ENCODE results near the gene NPIPA1.
"Not testable (repeated sequence)": the region's sequence is repeated elsewhere in the genome, so short reads cannot be mapped to it uniquely, and the experiment has no call there.

NPIPA1 gene

DNA sequence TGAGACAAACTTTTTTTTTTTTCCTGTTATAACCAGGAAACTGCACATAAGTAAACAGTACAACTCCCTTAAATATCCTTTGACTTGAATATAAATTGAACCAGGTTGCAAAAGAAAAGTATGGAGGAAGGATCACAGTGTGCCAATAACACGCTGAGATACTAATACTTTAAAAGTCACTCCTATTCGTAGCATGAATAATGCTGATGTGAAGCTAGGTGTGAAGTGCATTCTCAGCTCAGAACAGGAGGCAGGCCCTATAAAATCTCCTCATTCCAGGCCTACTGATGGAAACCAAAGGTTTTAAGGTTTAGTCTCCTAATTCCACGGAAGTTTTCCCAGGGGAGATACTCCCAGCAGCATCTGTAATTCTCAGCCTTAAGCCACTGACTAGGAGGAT lies 62.6 kb downstream of the NPIPA1 start:
- not testable (repeated sequence) for H3K4me1 ChIP-seq, H3K27me3 ChIP-seq, H3K9ac ChIP-seq, H3K4me2 ChIP-seq, H3K4me3 ChIP-seq, H3K27ac ChIP-seq, H3K9me3 ChIP-seq
- H4K20me1 ChIP-seq, result peaks cover 38% of the 10 kb centered on the region
- peaks cover 41% of the 10 kb centered on the region for H3K36me3 ChIP-seq

Measured in BLaER1 (cell line).